NCI-H82 treated with DMSO at 0.1 percent for 48 hours (cell line): ENCODE results near the gene SESN3.

Source experiments
- DNase-seq: peaks from one replicate; lab custom pipeline; 2025; ENCODE audit not compliant: unreplicated experiment; lab: John Stamatoyannopoulos, UW

The SESN3 gene

GRCh38 chr11:95132956-95133355, 98.0 kb downstream of the SESN3 start:
- no peak for DNase-seq

- no peak for DNase-seq
Measured at GRCh38 chr11:95128602-95129001, 102.4 kb downstream of the SESN3 start.

- DNase-seq = no peak
Measured at GRCh38 chr11:95123556-95123955, 107.4 kb downstream of the SESN3 start.

- DNase-seq = no peak
Measured at GRCh38 chr11:95121698-95122097, 109.3 kb downstream of the SESN3 start.

- no peak for DNase-seq
Measured at GRCh38 chr11:95119361-95120060, 111.5 kb downstream of the SESN3 start.

GRCh38 chr11:95115597-95115996, 115.4 kb downstream of the SESN3 start:
- DNase-seq = no peak
